ENCODE measurements around the gene MACROD1.

MACROD1 gene

DNA sequence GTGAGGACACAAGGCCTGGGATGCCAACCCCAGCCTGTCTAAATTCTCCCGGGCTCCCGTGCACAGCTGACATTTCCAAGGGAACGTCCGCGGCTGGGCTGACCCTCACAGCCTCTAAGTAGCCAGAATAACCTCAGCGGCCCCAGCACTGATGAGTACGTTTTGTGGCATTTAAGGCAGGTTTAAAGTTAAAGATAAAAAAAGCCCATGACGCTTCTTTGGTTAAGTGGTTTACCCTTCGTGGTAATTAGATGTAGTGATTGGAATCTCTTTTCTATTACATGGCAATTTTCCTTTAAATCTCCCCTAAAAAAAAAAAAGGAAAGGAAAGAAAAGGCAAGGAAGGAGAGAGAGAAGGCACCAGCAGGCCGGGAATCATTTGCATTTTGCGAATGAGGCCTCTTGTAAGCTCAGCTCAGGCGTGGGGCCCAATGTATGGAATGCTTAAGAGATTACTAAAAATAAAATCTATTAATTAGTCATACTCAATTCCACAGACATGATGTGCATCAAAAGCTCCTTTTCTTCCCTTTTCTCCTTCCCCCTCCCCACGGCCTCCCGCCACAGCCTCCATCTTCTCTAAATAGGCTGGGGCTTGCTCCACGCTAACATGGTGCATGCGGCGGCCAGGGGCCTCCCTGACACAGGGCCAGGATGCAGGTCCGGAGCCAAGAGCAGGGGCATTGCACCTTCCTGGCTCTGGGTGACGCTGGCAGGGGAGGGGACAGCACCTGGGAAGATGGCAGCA is 44.1 kb downstream of the MACROD1 start:
- in situ Hi-C loops (cut with HindIII; ENCODE audit: low pct_ligation_motif_present, low pct_unique_long_range_greater_than_20kb, low sequenced_read_pairs) = no loop called here
- no peak for DNase-seq

DNA sequence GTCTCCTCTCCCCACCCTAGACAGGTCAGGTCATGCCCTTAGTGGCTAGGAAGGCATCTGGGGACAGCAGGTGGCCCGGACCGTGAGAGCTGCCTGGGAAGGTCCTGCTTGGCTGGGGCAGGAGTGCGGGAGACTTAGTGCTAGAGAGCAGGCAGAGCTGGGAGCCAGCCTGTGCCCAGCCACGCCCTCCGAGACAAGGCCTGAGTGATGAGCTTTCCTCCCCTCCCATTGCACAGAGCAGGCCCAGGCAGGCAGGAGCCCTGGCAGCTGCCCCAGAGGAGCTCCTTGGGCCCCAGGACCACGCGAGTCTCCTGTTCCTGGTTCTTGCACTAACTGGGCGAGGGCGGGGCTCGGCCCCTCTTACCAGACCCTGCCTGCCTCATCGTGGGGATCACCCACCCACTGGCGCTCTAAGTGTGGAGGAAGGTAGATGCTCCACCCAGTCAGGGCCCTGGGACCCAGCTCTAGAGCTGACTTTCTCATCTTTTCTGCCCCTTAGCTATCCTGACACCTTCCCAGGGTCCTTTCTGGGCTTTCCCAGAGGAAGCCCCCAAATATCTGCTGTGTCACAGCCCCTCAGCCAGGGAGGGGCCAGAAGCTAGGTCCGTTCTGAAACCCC is 44.9 kb downstream of the MACROD1 start:
- DNase-seq = no peak
- in situ Hi-C loops (cut with HindIII; ENCODE audit: low pct_ligation_motif_present, low pct_unique_long_range_greater_than_20kb, low sequenced_read_pairs) = no loop called here

DNA sequence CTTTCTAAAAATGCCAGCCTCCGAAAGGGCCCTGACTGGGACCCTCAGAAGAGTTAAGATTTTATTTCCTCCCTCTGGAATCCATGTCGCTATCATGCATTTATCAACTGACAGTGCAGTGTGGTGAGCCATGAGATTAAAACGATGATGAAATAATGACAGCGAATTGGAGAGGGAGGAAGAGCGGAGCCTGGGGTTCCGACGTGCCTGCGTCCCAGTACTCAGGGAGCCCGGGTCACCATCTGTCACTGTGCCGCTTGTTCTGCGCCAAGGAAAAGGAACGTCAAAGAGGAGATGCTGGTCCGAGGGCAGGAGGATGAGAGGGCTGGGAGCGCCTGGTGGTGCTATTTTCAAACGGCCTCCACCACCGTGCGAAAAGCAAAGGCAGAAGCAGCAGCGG is 46.2 kb downstream of the MACROD1 start:
- no peak for DNase-seq
- in situ Hi-C loops (cut with HindIII; ENCODE audit: low pct_ligation_motif_present, low pct_unique_long_range_greater_than_20kb, low sequenced_read_pairs) = no loop called here

DNA sequence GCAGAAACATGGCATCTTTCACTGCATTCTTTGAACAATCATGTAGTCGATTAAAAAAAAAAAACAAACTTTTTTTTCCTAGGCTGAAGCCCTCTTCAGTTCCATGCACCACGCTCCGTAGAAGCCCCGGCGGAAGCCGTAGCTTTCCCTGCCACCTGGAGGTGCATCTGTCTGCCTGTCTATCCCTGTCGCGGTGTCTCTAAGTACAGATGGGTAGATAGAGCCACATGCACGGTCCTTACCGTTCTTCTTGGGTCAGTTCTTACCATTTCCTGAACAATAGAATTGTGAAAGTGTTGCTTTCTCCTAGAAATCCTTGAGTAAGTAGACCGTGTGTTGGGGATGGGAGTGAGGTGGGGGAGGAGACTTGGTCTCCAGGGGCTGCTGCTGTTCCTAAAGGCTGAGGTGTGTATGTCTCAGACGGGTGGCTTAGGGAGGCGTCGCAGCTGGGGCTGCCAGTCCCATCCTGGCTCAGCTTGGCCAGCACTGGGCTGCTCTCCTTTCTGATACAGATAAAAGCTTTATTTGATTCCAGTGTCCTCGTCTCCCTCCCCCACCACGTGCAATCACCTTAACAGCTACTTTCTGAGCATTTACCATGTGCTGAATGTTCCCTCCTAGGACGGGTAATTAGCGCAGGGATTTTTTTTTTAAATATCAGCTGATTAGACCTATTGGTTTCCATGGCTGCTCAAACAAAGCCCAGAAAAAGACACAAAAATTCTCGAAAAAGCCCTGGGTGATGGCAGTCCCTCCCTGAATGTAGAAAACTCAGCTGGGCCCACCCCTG is 46.8 kb downstream of the MACROD1 start:
- no peak for DNase-seq
- in situ Hi-C loops (cut with HindIII; ENCODE audit: low pct_ligation_motif_present, low pct_unique_long_range_greater_than_20kb, low sequenced_read_pairs) = no loop called here

DNA sequence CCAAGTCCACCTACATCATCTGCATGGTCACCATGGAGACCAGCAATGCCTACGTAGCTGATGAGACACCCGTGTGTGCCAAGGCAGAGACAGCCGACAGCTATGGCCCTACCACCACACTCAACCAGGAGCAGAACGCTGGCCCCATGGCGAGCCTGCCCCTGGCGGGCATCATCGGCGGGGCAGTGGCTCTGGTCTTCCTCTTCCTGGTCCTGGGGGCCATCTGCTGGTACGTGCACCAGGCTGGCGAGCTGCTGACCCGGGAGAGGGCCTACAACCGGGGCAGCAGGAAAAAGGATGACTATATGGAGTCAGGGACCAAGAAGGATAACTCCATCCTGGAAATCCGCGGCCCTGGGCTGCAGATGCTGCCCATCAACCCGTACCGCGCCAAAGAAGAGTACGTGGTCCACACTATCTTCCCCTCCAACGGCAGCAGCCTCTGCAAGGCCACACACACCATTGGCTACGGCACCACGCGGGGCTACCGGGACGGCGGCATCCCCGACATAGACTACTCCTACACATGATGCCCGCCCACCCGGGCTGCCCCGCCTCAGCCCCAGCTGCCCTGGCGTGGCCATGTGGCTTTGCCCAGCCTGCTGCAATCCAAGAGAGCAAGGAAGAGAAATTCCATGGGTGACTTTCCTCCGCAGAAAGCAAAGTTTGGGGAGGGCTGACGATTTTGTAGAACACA is 48.0 kb downstream of the MACROD1 start:
- in situ Hi-C loops (cut with HindIII; ENCODE audit: low pct_ligation_motif_present, low pct_unique_long_range_greater_than_20kb, low sequenced_read_pairs) = no loop called here
- DNase-seq = no peak

DNA sequence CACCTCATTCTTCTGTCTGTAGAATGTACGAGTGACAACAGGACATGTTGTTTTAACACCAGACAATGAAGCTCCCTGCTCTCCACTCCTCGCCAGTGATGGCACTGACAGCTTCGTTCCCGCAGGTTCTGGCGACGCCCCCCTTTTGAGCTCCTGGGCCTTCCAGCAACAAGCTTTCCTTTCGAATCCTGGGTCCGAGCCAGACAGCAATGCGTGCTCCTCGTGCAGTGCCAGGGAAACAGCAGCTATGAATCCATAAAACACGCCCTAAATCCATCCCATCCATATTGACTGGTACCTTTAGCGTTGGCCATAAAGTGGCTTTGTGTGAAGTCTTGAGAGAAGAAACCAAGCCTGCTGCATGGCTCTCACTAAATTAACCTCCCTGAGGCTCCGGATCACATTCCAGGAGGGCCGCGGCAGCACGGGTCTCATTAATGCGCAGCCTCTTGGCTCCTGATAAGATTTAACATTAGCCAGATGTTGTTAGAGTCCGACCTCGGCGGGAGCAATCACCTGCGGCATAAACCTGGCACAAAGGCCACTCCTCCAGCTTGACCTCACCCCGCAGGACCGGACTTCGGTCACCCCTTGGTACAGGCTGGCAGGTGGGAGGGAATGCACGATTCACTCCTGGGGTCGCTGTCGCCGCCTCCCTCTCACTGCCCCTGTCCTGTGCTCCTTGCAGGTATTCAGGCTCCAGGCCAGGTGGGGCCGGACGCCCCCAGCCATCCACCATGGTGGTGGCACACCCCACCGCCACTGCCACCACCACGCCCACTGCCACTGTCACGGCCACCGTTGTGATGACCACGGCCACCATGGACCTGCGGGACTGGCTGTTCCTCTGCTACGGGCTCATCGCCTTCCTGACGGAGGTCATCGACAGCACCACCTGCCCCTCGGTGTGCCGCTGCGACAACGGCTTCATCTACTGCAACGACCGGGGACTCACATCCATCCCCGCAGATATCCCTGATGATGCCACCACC is 50.1 kb downstream of the MACROD1 start:
- in situ Hi-C loops (cut with HindIII; ENCODE audit: low pct_ligation_motif_present, low pct_unique_long_range_greater_than_20kb, low sequenced_read_pairs) = no loop called here
- DNase-seq = no peak

DNA sequence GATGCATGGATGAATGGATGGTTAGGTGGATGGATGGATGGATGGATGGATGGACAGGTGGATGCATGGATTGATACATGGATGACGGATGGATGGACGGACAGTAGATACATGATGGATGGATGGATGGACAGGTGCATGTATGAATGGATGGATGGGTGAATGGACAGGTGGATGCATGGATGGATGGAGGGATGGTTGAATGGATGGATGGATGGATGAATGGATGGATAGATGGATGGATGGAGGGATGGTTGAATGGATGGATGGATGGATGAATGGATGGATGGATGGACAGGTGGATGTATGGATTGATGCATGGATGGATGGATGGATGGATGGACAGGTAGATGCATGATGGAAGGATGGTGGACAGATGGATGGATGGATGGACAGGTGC is 51.7 kb downstream of the MACROD1 start:
- no peak for DNase-seq
- in situ Hi-C loops (cut with HindIII; ENCODE audit: low pct_ligation_motif_present, low pct_unique_long_range_greater_than_20kb, low sequenced_read_pairs) = no loop called here

DNA sequence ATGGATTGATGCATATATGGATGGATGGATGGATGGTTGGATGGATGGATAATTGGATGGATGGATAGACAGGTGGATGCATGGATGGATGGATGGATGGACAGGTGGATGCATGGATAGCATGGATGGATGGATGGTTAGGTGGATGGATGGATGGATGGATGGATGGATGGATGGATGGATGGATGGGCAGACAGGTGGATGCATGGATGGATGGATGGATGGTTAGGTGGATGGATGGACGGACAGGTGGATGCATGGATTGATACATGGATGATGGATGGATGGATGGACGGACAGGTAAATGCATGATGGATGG is 52.5 kb downstream of the MACROD1 start:
- no peak for DNase-seq
- in situ Hi-C loops (cut with HindIII; ENCODE audit: low pct_ligation_motif_present, low pct_unique_long_range_greater_than_20kb, low sequenced_read_pairs) = no loop called here

DNA sequence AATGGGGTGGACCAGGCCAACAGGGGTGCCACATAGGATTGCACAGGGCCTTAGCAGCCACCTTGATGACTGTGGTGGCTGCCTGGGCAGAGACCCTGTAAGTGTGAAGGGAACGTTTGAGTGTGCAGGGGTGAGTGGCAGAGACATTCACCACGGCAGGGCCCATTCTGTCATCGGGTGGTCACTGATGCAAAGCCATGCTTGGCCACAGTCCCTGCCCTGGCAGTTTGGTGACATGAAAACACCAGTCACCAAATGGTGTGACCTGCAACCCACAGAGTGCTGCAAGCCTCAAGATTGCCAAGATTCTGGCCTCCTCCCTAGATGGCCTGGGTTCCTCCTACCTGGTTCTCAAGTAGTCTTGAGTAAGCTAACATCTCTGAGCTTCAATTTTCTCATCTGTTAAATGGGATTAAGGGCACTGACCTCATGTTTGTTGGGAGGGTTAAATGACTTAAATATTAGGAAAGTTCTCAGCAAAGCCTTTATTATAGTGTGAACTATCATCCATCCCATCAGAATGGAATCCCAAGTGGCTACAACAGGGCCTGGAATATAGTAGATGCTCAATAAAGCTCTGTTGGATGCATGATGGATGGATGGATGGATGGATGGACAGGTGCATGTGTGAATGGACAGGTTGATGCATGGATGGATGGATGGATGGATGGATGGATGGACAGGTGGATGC is 53.0 kb downstream of the MACROD1 start:
- in situ Hi-C loops (cut with HindIII; ENCODE audit: low pct_ligation_motif_present, low pct_unique_long_range_greater_than_20kb, low sequenced_read_pairs) = no loop called here
- DNase-seq = no peak

DNA sequence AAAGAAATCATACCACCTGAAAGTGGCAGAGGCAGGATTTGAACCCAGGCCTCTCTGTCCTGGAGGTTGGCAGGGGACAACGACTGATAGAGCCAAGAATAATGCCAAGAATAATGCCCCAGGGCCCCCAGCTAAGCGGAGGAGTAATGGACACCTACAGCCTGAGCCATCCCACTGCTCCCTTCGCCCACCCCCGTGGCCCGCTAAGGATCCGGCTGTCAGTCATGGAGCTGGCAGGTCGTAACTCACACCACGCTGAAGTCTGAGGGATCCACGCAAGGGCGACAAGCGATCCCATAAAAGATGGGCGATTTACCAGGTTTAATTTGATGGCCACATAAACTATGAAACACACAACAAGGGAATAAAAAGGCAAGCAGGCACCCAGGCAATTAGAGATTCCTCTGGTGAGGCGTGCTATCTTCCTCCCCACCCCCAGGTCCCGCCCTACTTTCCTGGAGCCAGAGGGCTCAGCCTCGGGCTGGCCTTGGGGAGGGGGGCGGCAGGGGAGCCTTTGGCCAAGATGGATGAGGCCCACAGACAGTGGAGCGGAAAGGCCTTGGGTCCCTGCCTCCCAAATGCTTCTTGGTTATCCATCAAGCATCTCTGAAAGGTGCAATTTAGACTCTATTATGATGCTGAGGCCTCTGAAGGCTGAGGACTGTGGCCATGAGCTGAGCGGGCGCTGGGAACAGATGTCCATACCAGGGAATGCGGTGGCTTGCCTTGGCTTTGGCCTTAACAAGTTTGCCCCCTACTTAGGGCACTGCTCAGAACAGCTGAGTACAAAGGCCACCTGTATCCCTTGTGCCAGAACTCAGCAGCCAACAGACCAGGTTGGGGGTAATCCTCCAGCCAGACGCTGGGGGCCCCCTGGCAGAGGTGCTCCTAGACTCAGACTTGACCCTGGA is 55.2 kb downstream of the MACROD1 start:
- in situ Hi-C loops (cut with HindIII; ENCODE audit: low pct_ligation_motif_present, low pct_unique_long_range_greater_than_20kb, low sequenced_read_pairs) = no loop called here
- DNase-seq = no peak

DNA sequence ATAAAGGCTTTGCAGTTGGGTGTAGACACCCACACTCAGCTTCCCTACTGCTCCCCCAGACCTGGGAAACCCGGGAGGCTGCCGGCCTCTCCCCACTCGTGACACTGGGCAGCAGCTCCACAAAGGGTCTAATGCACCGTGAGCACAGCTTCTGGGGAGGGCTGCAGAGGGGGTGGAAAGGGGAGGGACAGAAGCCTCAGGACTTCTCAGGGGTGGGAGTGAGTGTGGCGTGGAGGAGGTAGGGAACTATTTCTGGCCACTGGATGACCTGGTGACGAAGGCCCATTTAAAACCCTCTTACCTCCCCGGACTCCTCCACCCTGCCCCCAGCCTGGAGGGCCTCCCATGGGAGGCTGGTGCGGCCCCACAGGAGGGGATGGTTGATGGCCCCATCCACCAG is 56.6 kb downstream of the MACROD1 start:
- no peak for DNase-seq
- in situ Hi-C loops (cut with HindIII; ENCODE audit: low pct_ligation_motif_present, low pct_unique_long_range_greater_than_20kb, low sequenced_read_pairs) = no loop called here

DNA sequence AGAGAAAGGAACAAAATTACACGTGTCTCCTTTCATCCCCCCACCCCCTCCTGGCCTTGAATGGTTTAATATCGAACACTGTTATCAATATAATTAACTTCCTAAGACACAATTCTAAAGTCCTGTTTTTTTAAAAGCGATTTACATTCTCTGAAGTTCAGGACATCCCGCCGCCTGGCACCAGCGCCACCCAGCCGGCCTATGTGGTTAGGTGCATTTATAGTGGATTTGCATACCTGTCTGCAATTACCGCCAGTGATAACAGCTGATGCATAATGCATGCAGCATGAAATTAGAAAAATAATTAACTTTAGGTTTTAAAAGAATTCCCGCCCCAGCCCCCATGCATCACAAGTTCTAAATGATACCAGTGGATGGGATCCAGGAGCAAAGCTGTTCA is 58.6 kb downstream of the MACROD1 start:
- no peak for DNase-seq
- in situ Hi-C loops (cut with HindIII; ENCODE audit: low pct_ligation_motif_present, low pct_unique_long_range_greater_than_20kb, low sequenced_read_pairs) = no loop called here

DNA sequence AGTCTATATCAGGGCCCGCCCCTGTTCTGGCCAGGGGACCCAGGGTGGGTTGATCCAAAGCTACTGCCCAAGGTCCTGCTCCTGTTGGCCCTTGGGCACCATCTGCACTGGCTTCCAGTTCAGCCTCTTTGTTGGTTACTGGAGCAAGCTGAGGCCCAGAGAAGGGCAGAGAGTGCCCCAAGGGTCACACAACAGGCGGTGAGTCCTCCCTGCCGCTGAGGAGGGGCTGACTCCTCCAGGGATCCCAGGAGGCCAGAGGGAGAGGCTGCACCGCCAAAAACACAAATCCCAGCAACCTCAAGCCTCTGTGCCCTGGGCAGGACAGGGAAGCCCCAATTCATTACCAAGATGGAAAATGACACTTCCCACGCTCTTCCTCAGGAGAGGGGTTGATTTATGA is 61.3 kb downstream of the MACROD1 start:
- DNase-seq = no peak
- in situ Hi-C loops (cut with HindIII; ENCODE audit: low pct_ligation_motif_present, low pct_unique_long_range_greater_than_20kb, low sequenced_read_pairs) = no loop called here

DNA sequence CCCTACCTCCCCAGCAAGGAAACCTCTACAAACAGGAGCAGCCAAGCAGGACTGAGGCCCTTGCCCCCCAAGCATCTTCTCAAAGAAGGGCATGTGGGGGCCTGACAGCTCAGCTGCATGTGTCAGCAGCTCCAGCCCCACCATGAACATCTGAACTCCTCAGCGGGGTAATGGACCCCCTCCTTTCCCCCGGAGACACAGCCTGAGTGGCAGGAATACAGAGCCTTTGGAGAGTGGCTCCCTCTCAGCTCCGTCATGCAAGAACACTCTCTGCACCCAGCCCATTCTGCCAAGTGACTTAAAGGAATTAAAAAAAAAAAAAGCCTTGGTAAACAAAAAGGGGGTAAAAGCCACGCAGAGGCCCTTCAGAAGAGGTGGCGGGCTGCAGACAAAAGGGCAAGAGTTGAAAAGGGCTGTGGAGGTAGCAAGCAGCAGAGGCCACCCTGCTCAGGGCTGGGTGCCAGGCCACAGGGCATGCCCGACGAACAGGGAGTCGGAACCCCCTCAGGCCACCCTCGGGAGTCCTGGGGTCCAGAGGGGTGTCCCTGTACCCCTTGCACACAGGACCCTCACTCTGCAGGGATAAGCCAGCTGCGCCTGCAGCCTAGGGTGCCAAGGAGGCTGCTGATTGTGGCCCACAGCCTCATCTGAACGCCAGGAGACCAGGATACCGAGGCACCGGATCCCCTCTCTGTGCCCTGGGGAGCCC is 62.5 kb downstream of the MACROD1 start:
- no peak for DNase-seq
- in situ Hi-C loops (cut with HindIII; ENCODE audit: low pct_ligation_motif_present, low pct_unique_long_range_greater_than_20kb, low sequenced_read_pairs) = no loop called here

DNA sequence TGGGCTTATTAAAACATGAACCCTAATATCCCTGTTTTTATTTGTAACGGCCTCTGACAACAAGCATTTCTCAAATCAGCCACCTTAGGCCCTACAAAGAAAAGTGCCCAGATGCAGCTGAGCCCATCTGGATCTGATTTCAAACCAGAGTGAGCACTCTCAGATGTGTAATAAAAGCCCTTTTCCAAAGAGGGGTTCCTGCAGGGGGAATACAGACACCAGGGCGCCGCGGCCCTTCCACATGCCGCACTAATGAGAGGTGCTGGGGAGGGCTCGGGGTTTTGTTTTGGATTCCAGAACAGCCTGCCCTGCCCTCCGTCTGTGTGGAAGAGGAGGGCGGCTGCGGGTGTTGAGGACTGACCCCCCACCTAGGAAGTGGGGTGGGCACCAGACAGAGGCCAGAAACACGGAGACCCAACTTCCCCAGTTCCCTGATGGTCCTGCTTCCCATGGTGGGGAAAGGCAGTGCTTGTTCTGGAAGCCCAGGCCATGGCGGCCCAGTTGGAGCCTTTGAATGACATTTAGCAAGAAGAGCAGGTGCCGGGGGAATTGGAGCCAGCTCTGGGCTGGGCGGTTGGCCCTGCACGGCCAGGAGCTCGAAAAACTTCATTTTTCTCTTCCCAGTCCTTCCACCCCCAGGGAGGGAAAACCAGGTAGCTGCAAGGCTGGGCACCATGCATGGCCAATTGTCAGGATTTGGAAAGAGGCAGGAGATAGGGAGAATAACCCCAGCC is 63.7 kb downstream of the MACROD1 start:
- in situ Hi-C loops (cut with HindIII; ENCODE audit: low pct_ligation_motif_present, low pct_unique_long_range_greater_than_20kb, low sequenced_read_pairs) = no loop called here

DNA sequence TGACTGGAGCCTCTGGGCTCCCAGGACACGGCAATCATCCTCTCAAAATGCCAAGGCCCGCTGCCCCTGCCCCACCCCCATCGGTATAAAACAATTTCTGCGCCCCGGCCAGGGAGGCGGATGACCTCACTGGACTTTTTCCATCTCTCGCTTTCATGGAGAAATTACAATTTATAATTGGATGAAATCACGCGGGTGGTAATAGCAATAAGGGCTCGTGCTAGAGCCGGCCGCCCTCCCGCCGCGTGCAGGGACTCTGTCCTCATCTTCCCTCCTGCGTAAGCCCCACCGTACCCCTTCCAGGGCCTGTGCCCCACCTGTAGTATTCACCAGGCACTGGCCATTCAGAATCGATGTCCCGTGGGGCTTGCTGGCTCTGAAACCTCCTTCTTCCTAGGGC is 64.5 kb downstream of the MACROD1 start:
- in situ Hi-C loops (cut with HindIII; ENCODE audit: low pct_ligation_motif_present, low pct_unique_long_range_greater_than_20kb, low sequenced_read_pairs) = no loop called here
- no peak for DNase-seq

More for the DNA sequence above, 63.7 kb downstream of the MACROD1 start:
- no peak for DNase-seq

All from ACHN (cell line).